ENCODE measurements around the gene SAMD8.

The SAMD8 gene

GRCh38 chr10:75111365-75111906, at the start of gene SAMD8:
SAMD8 (plus strand) TSS chr10:75111656; CDS start chr10:75150529, 38,873 bp downstream.
- peak; percentile 97 for DNase-seq (ENCODE audit: insufficient read length, low spot score)
- FAIRE-seq: peak; percentile 68

GRCh38 chr10:75061709-75062505, 49.5 kb upstream of the SAMD8 start:
- FAIRE-seq: no peak
- no peak for DNase-seq (ENCODE audit: insufficient read length, low spot score)

- FAIRE-seq (no peak), DNase-seq (ENCODE audit: insufficient read length, low spot score) (no peak)
These were observed 48.8 kb upstream of the SAMD8 start for GRCh38 chr10:75062506-75063299.

- no peak for FAIRE-seq
These were observed 47.8 kb upstream of the SAMD8 start for GRCh38 chr10:75063461-75064230.

GRCh38 chr10:75065076-75065475, 46.4 kb upstream of the SAMD8 start:
- no peak for DNase-seq (ENCODE audit: insufficient read length, low spot score)
- no peak for FAIRE-seq

More at GRCh38 chr10:75063461-75064230, 47.8 kb upstream of the SAMD8 start:
- no peak for DNase-seq (ENCODE audit: insufficient read length, low spot score)

GRCh38 chr10:75066271-75066670, 45.2 kb upstream of the SAMD8 start:
- DNase-seq (ENCODE audit: insufficient read length, low spot score) (no peak), FAIRE-seq (no peak)

GRCh38 chr10:75067272-75067671, 44.2 kb upstream of the SAMD8 start:
- FAIRE-seq: no peak
- no peak for DNase-seq (ENCODE audit: insufficient read length, low spot score)

- DNase-seq (ENCODE audit: insufficient read length, low spot score): no peak
- FAIRE-seq: no peak
These were observed 42.9 kb upstream of the SAMD8 start for GRCh38 chr10:75068523-75068922.

GRCh38 chr10:75070476-75070875, 41.0 kb upstream of the SAMD8 start:
- DNase-seq (ENCODE audit: insufficient read length, low spot score) (no peak), FAIRE-seq (no peak)

GRCh38 chr10:75070961-75071428, 40.5 kb upstream of the SAMD8 start:
- no peak for FAIRE-seq
- no peak for DNase-seq (ENCODE audit: insufficient read length, low spot score)

- FAIRE-seq: no peak
These were observed 39.7 kb upstream of the SAMD8 start for GRCh38 chr10:75071756-75072155.

GRCh38 chr10:75072727-75073126, 38.7 kb upstream of the SAMD8 start:
- DNase-seq (ENCODE audit: insufficient read length, low spot score): no peak
- no peak for FAIRE-seq

More at GRCh38 chr10:75071756-75072155, 39.7 kb upstream of the SAMD8 start:
- DNase-seq (ENCODE audit: insufficient read length, low spot score): no peak

GRCh38 chr10:75073442-75073841, 38.0 kb upstream of the SAMD8 start:
- DNase-seq (ENCODE audit: insufficient read length, low spot score): no peak
- FAIRE-seq: no peak

GRCh38 chr10:75074711-75075445, 36.6 kb upstream of the SAMD8 start:
- no peak for FAIRE-seq
- DNase-seq (ENCODE audit: insufficient read length, low spot score): no peak

- DNase-seq (ENCODE audit: insufficient read length, low spot score) (no peak), FAIRE-seq (no peak)
These were observed 35.1 kb upstream of the SAMD8 start for GRCh38 chr10:75076348-75076747.

GRCh38 chr10:75079436-75080083, 31.9 kb upstream of the SAMD8 start:
- no peak for FAIRE-seq
- DNase-seq (ENCODE audit: insufficient read length, low spot score): no peak

GRCh38 chr10:75080554-75080953, 30.9 kb upstream of the SAMD8 start:
- DNase-seq (ENCODE audit: insufficient read length, low spot score) (no peak), FAIRE-seq (no peak)

- no peak for FAIRE-seq
- DNase-seq (ENCODE audit: insufficient read length, low spot score): no peak
These were observed 30.1 kb upstream of the SAMD8 start for GRCh38 chr10:75081379-75081778.
